EH (cell line): ENCODE results near the gene RHBDF1.
A peak's percentile ranks its signal among the peaks of the same experiment; 100 is the strongest.

Source experiments
- DNase-seq: peaks from one replicate; pipeline ENCODE4 v3.0.0-alpha.2; 2015; ENCODE audit warnings: low read depth

Gene RHBDF1

DNA sequence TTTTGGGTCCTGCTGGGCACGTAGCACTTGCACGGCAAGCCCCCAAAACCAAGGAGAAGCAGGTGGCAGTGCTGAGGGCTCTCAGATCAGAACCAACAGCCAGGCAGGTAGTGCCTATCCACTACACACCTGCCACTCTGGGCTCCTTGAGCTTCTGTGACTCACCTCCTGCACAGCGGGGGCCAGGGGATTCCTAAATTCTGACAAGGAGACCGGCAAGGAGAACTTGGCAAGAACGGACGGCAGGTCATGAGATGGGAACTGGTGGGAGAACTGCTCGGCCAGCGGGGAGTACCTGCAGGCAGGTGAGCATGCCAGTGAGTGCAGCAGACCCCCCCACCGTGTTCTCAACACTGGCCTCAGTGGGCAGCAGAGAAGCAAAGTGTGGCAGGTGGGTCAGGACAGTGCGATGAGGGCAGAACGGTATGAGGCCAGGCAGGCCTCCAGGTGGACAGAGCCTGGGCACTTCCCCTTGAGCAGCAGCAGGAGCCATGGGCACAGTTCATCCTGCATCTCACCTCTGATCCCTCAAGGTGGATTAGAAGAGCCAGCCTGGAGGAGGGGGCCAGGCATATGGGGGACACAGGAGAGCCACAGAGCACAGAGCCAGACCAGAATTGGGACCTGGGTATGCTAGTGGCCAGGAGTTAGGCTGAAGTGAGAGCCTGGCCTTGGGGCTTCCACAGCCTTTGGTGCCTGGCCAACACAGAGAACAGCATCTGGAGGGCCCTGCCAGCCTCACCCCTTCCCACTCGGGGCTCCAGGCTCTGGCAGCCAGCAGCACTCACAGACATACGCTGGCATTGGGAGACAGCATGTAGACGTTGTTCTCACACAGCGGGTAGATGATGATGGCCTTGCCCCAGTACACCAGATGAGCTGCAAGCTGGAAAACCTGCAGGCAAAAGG lies 20.3 kb upstream of the RHBDF1 start:
- DNase-seq, result no peak

DNA sequence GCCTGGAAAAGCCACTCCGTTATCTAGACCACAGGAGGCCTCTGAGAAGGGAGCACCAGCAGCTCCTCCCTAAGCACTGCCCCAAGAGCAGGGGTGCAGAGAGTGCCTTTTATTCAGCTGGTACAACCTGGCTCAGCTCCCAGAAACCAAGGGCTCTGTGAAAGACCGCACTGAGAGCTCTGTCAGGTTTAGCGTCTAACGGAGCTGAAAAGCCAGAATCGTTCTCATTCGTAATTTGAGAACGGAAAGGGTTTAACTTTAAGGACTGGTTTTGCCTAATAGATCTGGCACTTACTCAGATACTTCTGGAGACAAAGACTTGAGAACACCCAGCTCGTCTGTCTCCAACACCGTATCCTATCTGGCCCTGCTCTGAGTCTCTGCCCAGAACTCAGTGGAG lies 19.1 kb upstream of the RHBDF1 start:
- no peak for DNase-seq

DNA sequence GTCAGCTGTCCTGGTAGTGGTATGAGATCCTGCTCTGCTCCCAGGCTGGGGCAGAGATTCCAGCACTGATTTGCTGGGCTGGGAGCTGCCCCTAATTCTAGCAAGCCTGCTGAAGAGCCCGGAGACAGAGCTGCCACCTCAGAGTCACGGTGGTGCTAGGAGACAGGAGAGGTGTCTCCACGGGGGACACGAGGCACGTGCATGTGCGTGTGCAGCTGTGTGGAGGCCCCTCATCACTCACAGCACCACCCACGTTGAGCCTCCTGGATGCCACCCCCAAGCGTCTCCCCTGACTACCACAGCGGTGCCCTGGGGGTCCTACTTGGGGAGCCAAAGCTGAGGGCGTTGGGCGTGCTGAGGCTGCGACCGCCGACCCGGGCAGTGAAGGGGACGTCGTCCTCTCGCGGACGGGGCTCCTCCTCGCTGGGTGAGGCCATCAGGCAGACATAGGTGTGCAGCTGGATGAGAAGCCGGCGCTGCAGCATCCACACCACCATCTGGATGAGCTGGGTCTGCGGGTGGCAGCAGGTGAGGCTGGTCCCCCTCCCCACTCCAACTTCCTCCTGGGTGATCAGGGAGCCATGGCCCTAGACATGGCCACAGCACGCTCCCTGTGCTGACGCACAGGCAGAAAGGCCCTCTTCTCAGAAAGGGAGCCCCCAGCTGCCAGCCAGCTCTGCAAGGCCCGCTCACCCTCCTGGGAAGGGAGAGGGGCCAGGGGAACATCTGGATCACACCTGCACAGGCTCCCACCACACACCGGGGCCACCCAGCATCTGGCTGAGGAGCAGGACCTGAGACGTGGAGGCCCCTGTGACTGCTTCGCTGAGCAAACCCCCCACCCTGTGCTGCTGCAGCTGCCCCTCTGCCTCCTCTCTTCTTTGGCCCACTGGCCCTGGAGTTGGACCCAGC lies 17.2 kb upstream of the RHBDF1 start:
- no peak for DNase-seq

DNA sequence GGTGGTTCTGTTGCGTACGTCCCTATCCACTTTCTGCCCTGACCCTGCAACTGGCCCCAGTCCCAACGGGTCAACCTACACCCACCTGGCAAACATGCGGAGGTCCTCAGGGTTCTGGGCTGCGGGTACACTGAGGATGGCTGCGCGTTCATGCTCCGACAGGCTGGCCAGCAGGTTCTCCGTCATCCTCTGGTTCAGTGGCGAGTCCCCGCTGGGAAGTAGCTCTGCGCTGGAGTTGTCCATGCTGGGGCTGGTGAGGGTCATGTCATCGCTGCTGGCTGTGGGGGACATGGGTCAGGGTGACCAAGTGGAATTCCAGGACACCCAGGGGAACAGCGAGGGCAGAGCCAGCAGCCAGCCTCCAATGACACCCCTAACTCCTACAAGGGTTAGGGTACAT lies 16.2 kb upstream of the RHBDF1 start:
- no peak for DNase-seq

DNA sequence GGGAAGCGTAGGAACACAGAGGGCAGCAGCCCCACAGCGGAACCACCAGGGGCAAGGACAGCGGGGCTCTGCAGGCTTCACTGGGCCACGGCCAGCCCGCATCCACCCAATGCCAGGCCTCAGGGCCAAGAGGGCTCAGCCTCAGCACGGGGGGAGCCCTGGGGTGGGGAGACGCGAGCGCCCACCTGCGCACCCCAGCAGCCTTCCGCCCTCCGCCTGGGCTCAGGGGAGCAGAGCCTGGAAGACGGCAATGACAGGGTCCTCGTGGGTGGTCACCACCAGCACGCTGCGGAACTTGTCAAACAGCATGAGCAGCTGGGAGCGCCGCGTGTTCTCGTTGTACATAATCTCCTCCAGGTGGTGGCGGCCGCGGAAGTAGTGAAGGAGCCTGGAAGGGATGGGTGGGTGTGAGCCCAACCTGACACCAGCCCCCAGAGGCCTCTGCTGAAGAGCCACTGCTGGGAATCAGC lies 14.1 kb upstream of the RHBDF1 start:
- no peak for DNase-seq

DNA sequence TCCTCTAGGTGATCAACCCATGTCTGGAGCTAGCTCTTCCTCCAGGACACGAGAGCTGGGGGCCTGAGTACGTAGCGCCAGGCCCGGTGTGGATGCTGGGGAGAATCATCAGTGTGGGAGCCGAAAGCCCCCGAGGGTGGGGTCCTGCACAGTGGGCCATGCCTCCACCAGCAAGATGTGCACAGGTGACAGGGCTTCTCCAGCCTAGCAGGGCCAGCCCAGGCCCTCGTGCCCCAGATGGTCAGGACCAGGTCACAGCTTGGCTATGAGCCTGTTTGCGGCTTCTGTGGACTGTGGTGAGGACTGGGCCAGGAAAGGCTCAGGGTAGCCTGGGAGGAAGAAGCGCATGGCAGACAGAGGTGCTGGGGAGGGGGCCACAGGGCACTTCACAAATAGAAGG lies 13.4 kb upstream of the RHBDF1 start:
- no peak for DNase-seq

DNA sequence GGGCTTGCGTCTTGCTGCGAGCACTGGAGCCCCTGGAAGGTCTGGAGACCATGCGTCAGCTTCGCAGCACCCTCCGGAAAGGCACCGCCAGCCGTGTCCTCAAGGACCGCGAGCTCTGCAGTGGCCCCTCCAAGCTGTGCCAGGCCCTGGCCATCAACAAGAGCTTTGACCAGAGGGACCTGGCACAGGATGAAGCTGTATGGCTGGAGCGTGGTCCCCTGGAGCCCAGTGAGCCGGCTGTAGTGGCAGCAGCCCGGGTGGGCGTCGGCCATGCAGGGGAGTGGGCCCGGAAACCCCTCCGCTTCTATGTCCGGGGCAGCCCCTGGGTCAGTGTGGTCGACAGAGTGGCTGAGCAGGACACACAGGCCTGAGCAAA lies 13.0 kb upstream of the RHBDF1 start:
- DNase-seq, result no peak

DNA sequence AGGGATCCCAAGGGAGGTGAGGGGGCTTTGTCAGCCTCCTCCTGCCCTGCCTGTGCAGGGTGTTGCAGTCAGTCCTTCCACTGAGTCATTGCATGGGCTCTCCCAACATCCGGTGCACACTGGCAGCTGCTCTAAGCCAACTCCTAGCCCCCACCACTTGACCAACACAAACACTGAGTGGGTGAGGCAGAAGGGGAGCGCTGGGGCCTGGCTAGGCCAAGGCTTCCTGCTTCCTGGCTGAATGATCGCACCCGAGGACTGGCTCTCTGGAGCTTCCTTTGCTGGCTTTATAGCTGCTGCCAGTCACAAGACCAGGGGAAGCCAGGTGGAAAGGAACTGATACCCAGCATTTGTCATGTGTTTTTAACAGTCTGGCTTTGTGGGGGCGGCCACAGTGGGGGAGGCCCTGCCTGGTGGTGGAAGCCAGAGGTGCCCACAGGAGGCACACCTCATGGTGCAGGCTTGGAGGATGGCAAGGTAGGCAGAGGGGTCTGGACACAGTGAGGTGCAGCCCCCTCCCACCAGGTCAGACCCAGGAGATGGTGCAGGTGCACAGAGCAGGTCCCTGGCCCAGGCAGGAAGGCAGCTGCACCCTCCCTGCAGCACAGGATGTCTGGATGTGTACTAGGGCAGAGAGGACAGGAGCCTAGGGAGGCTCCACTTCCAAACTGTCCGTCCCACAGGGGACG lies 12.4 kb upstream of the RHBDF1 start:
- DNase-seq, result peak; percentile 96

DNA sequence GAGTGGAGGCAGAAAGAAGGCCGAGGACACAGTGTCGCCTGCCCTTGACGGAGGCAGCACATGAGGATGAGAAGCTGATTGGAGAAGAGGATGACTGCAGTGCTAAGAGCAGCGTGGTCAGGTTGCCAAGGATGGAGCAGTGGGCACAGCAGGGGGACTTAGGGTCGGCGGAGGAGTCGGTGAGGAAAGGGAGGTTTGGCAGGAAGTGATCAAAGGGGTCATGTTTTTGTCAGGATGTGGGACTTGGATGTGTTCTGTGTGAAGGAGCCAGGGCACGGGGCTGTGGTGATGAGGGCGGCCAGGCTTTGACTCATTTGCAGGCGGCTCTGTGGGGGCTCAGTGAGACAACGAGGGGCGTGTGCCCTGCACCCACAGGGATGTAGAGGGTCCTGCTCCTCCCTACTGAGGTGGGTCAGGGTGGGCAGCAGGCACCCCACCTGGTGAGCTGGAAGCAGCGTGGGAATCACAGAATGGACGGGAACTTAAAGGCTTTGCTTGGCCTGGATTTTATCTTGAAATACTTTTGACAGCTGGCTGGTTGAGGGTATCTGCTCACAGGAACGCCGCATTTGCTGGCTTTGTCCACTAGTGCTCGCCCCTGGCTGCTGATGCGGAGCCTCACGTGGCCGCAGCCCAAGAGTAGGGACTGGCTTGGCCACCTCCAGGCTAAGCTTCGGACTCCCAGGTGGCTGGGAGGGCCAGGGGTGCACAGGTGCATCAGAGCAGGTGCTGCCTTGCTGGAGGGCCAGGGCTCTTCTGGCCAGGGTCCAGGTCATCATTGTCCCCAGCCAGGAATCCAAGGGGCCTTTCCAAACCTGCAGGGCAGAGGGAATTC lies 11.6 kb upstream of the RHBDF1 start:
- peak; percentile 34 for DNase-seq

DNA sequence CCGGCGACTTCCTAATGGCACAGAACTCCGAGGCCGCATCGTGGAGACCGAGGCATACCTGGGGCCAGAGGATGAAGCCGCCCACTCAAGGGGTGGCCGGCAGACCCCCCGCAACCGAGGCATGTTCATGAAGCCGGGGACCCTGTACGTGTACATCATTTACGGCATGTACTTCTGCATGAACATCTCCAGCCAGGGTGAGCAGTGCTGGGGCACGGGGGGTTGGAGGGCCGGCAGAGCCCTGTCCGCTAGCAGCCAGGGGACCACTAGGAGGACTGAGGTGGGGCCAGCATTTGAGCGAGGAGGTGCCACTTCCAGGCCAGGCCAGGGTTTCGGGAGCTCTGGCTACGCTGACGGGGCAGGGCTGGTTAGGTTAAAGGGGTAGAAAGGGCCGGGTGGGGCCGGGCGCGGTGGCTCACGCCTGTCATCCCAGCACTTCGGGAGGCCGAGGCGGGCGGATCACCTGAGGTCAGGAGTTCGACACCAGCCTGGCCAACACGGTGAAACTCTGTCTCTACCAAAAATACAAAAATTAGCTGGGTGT lies 10.7 kb upstream of the RHBDF1 start:
- DNase-seq, result no peak

DNA sequence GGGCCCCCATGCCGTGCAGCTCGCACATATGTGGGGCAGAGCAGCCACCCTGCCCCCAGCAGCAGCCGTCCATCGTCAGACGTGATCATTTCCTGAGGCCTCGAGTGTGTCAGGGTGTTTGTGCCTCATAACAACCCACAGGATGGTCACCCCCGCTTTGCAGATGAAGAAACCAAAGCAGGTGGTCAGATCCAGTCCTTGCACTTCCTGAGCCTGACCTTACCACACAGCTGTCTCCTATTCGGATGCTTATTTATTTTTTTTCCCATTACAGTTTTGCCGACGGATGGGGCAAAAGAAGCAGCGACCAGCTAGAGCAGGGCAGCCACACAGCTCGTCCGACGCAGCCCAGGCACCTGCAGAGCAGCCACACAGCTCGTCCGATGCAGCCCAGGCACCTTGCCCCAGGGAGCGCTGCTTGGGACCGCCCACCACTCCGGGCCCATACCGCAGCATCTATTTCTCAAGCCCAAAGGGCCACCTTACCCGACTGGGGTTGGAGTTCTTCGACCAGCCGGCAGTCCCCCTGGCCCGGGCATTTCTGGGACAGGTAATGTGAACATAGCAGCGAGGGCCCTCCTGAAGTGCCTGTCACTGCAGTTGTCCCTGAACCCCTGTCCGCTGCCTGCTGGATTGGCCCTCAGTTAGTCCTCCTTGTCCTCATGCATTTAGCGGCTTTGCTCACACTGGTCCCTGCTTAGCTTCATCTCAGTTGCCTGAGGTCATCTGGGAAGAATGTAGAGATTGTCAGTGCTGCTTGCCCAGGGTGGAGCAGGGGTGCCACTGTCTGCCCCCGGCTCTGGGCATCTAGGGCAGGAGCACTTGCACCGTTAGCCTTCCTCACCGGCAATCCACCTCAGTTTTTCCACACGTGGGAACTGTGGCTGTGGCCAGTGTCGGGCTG lies 7.0 kb upstream of the RHBDF1 start:
- DNase-seq, result peak; percentile 37

DNA sequence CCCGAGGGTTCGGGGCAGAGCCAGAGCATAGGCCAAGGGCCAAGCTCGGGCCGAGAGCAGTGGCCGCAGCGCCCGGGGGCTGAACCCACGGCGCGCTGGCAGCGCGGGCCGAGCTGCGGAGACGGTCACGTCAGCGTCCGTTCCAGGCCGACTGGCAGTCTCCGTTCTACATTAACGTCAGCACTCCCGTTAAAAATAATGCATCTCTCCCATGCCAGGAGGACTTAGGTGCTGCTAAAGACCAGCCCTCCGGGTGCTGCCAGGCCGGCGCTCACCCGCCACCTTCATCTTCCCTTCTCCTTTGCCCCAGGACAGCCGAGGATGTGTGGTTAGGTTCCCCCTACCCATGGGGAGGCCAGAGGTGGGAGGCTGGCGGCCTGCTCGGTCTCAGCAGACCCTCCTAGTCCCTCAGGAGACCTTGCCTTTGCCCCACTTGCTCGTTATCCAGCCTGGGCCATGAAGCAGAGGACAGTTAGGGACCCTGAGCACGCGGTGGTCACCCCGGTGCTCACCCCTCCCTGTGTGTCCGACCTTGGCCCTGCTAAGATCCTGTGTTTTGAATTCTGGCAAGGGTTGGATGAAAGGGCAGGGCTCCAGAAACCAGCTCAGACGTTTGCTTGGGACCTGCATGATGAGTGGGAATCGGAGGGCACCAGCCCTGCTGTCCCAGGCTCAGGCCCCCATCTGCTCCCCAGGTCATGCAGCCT lies 6.2 kb upstream of the RHBDF1 start:
- peak; percentile 59 for DNase-seq

DNA sequence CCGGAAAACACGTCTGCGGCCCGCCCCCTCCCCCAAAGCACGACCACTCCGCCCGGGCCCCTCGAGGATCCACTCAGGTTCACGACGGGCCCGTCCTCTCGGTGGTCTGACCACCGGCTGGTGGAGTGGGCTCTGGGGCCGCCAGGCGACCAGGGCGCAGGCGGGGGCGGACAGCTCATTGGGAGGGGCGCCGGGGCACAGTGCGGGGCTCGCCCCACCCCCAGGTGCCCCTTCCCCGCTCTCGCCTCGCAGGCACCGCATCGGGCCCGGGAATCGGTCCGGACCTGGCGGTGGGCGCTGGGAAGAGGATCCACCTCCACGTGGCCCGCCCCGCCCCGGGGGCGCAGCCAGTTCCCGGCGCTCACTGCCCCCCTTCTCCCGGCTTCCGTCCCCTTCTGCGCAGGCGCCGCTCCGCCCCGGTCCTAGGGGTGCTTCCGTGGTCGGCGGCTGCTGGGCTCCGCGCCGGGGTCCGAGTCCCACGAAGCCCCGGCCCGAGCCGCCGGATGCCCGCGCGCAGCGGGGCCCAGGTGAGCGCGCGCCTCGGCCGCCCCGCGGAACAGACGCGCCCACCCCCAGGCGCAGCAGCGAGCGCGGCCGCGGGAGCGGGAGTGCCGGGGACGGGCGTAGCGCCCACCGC lies 5.5 kb upstream of the RHBDF1 start, which contains the start of gene MPG:
Gene MPG, plus strand, starts transcription at position 419 of the 637 bp plus-strand sequence. Its CDS starts 85 bp downstream, at position 504.
- DNase-seq, result peak; percentile 86

DNA sequence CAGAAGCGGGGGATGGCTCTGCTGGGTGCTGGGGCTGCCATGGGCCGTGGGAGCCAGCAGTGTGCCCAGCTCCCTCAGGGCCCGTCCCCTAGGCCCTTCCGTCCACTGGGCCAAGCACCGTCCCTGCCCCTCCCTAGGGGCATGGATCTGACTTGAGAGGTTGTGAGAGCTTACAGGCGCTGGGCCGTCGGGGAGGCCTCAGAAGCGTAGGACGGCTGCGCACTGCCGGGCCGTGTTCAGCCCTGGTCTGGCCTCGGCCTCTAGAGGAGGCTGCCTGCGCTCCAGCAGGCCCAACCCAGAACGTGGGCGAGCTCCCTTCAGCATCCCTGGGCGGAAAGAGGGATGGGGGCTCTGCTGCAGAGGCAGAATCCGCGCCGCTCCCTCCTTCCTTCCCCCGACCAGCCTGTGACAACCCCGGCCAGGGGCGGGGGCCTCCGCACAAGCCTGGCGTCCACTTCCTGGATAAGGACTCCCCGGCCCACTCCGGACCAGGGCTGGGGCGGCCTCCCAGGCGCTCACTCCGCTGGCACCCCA lies 4.9 kb upstream of the RHBDF1 start:
- DNase-seq, result peak; percentile 68

DNA sequence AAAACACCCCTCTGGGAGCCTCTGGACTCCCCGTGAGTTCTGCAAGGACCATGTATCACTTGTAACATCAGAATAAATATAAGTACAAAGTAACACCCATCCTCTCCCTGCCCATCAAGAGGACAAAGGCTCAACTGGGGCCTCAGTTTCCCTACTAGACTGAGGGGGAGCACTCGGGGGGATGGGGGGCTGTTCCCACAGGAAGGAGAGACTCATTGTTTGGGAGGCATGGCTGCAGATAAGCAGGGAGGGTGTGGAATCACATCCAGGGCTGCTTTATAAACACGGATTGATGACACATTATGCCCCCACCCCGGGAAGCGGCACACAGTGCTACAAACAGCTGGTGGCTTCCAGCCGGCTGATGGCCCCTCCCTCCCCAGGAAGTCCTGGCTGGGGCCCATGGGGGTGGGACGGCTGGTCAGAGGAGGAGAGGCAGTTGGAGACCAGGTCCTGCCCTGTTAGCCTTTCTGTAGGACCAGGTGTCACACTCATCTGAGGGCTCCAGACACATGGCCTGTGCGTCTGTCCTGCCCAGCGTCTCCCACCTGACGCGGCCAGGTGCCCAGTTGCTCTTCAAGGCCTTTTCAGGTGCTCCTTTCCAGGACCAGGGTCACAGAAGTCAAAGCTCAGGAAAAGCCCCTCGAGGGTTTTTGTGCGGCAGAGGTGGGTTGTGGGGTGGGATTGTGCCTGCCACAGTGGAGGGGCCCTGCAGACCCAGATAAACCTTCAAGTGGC lies 4.3 kb upstream of the RHBDF1 start:
- peak; percentile 91 for DNase-seq

DNA sequence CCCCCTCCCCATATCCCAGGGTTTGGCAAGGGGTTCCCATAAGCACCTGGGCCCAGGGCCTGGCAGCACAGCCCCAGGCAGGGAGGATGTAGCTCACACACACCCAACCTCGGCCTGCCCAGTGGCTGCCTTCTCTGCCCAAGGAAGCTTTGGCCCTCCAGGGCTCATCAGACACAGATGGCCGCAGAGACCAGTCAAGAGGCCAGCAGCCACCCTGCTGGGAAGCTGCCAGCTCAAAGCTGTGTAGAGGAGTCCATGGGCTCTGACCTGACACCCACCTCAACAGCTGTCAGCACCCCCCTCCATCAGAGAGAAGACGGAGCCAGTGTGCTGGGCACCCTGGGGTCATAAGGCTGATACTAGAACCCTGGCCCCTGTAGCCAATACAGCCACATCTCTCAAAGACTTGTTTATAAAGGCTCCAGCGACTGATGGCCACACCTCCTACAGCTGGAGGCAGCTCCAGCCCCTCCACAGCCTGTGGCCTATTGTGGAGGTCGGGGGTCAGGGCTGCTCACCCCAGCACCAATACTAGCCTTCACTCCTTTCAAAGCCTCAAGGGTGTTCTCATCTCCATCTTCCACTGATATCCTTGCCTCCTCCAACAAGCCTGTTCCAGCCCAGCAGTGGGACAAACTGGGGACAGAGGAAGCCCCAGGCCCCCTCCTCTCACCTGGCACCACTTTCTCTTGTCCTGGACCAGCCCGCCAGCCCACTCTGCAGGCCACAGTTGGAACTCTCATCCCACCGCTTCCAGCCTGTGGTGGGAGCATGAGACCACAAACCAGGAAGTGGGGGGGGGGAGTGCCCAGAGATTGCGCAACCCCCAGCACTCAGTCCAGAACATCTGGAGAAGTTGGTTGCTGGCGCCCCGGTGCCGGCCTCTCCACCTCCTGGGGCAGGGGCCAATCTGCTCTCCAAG lies 3.4 kb upstream of the RHBDF1 start:
- peak; percentile 85 for DNase-seq
